SK-N-MC (cell line): Measurements from ENCODE around the gene SNX9.

Experiments
- EZH2 ChIP-seq: fragments of 200-600 bp; sonication (generic); IDR thresholded peaks from one replicate; pipeline ENCODE4 v1.6.1; 2017; ENCODE audit warnings: antibody characterized with exemption
- POLR2AphosphoS5 ChIP-seq: IDR thresholded peaks from 2 replicates; pipeline ENCODE4 v1.6.1; 2012; ENCODE audit warnings: mild to moderate bottlenecking, low read depth, low read length, borderline replicate concordance

DNA sequence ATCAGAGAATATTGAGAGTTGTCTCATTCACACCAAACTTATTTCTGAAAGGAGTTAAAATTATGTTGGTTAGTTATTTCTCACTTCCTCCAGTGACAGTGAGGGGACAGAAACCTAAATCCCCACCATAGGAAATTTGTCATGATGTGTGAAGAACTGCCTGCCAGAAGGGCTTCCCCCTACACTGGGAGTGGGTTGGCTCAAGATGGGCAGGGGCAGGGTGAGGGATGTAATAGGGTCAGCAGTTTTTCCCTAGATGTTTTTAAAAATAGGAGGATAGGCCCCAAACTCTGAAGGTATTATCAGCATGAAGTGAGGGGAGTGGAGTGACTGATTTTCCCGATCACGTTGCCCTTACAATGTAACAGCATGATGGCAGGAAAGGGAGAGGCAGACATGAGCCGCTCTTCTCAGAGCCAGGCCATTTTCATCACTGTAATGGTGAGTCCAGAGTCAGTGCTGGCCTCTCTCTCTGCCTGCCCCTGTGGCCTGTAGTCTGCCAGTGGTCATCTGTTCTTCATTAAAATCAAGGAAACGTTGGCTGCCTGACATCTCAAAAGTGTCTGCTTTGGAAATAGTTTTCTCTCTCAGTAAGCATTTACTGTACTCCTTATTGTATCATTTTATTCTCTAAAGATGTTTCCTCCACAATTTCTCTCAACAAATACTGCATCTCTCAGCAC is 98.8 kb downstream of the SNX9 start:
- TF ChIP-seq POLR2AphosphoS5, result no peak
- no peak for TF ChIP-seq EZH2
